Endothelial cell of umbilical vein (primary cell): Measurements from ENCODE around the gene CACNA2D3. TPM values are rescaled to one million over a fixed set of nuclear protein-coding genes. Genes with fewer than 3 reads are reported as not detected.

Experiments
- BruUV-seq: library from RNA; stranded (reverse); fragments of 400-500 nt; replicated peaks from 2 replicates; lab custom pipeline; 2021; lab: Mats Ljungman, UMichigan
- CTCF ChIA-PET: fragments of 300-600, 350-600 bp; sonication (Branson Sonifier 250); formaldehyde crosslinking; loops from one replicate; lab custom pipeline; 2021; ENCODE audit warnings: antibody characterized with exemption, inconsistent platforms; lab: Charles Lee
- POLR2A ChIA-PET: fragments of 300-600, 350-600 bp; sonication (Branson Sonifier 250); formaldehyde crosslinking; loops from one replicate; lab custom pipeline; 2021; ENCODE audit warnings: antibody characterized with exemption, inconsistent platforms; lab: Charles Lee
- DNase-seq: peaks from one replicate; pipeline ENCODE4 v3.0.0-alpha.2; 2011; ENCODE audit warnings: low read depth, low spot score
- FAIRE-seq: peaks from 2 replicates; lab custom pipeline; 2011; peaks lifted over from hg19 to GRCh38; lab: Jason Lieb, UNC
- H2AFZ ChIP-seq: 2 replicates; pipeline ENCODE4 v1.6.0; 2012; ENCODE audit warnings: low read depth, low read length, control low read depth, inconsistent platforms
- H3K27ac ChIP-seq: 2 replicates; pipeline ENCODE4 v1.5.1; 2011; ENCODE audit warnings: low read depth, mild to moderate bottlenecking, control low read depth, low read length, moderate library complexity; ENCODE audit not compliant: insufficient read depth
- H3K27me3 ChIP-seq, 2 experiments: 2 replicates each; pipeline versions ENCODE4 v1.6.0 to v1.6.1; 2011; ENCODE audit warnings: low read length in 2 of 2, mixed read lengths in 1 of 2; ENCODE audit not compliant: control insufficient read depth in 2 of 2, insufficient read depth in 2 of 2
- H3K36me3 ChIP-seq, 2 experiments: 2 replicates in 1 of 2; 3 replicates in 1 of 2; pipeline ENCODE4 v1.5.1; 2011; ENCODE audit warnings: low read length in 2 of 2, mild to moderate bottlenecking in 1 of 2, moderate library complexity in 1 of 2; ENCODE audit not compliant: control insufficient read depth in 2 of 2, insufficient read depth in 2 of 2; ENCODE audit errors: extremely low read depth in 1 of 2
- H3K4me1 ChIP-seq: 3 replicates; pipeline ENCODE4 v1.5.1; 2011; ENCODE audit warnings: mild to moderate bottlenecking, low read length; ENCODE audit not compliant: control insufficient read depth, insufficient read depth; ENCODE audit errors: extremely low read depth
- H3K4me2 ChIP-seq: 2 replicates; pipeline ENCODE4 v1.6.1; 2011; ENCODE audit warnings: low read length, control low read depth, mixed read lengths; ENCODE audit not compliant: insufficient read depth
- H3K4me3 ChIP-seq, 3 experiments: fragments of 200-600 bp in 1 of 3; sonication (generic), shearing (Covaris generic) in 1 of 3; replicated peaks in 1 of 3; 2 replicates each; pipeline ENCODE4 v1.5.1; 2011 to 2016; ENCODE audit warnings: control low read depth in 3 of 3, low read length in 3 of 3, mild to moderate bottlenecking in 2 of 3, inconsistent platforms in 1 of 3, low read depth in 1 of 3, moderate library complexity in 1 of 3; ENCODE audit not compliant: insufficient read depth in 1 of 3
- H3K79me2 ChIP-seq: 2 replicates; pipeline ENCODE4 v1.6.0; 2012; ENCODE audit warnings: low read length, inconsistent platforms; ENCODE audit not compliant: control insufficient read depth, insufficient read depth
- H3K9ac ChIP-seq: replicated peaks from 2 replicates; pipeline ENCODE3; 2011; ENCODE audit warnings: low read length, control low read depth; ENCODE audit not compliant: insufficient read depth; ENCODE audit errors: extremely low read depth
- H3K9me1 ChIP-seq: replicated peaks from 3 replicates; pipeline ENCODE4 v1.6.0; 2011; ENCODE audit warnings: mild to moderate bottlenecking, low read length; ENCODE audit not compliant: control insufficient read depth, insufficient read depth; ENCODE audit errors: extremely low read depth
- H3K9me3 ChIP-seq: replicated peaks from 2 replicates; pipeline ENCODE4 v1.5.1; 2012; ENCODE audit warnings: low read length, inconsistent platforms; ENCODE audit not compliant: control insufficient read depth, insufficient read depth
- H4K20me1 ChIP-seq: replicated peaks from 2 replicates; pipeline ENCODE3; 2011; ENCODE audit warnings: mild to moderate bottlenecking, low read length; ENCODE audit not compliant: control insufficient read depth, insufficient read depth; ENCODE audit errors: extremely low read depth
- EZH2 ChIP-seq: IDR thresholded peaks from 2 replicates; pipeline ENCODE4 v1.6.1; 2012; ENCODE audit warnings: borderline replicate concordance, low read depth, mild to moderate bottlenecking, moderate library complexity, low read length, inconsistent platforms; ENCODE audit not compliant: severe bottlenecking
- FOS ChIP-seq: IDR thresholded peaks from 2 replicates; pipeline ENCODE4 v1.6.1; 2011; ENCODE audit warnings: mild to moderate bottlenecking, low read length, moderate library complexity, borderline replicate concordance; ENCODE audit not compliant: insufficient read depth
- GATA2 ChIP-seq: IDR thresholded peaks from 2 replicates; pipeline ENCODE4 v1.7.0; 2011; ENCODE audit warnings: low read depth, mild to moderate bottlenecking, moderate library complexity, mixed read lengths, low read length; ENCODE audit not compliant: insufficient read length, insufficient read depth
- JUN ChIP-seq: IDR thresholded peaks from 2 replicates; pipeline ENCODE4 v1.6.1; 2011; ENCODE audit warnings: borderline replicate concordance, low read depth; ENCODE audit not compliant: insufficient read length, insufficient read depth
- MAX ChIP-seq: IDR thresholded peaks from 2 replicates; pipeline ENCODE4 v1.6.1; 2011; ENCODE audit not compliant: insufficient read depth, insufficient read length
- MYC ChIP-seq: IDR thresholded peaks from one replicate; pipeline ENCODE4 v1.6.1; 2011; ENCODE audit warnings: mild to moderate bottlenecking, low read depth, low read length
- POLR2A ChIP-seq: IDR thresholded peaks from 2 replicates; pipeline ENCODE4 v1.6.1; 2012; ENCODE audit warnings: low read depth, mild to moderate bottlenecking, control low read depth, low read length
- POLR2AphosphoS5 ChIP-seq: IDR thresholded peaks from 2 replicates; pipeline ENCODE4 v1.6.1; 2012; ENCODE audit warnings: low read depth, mild to moderate bottlenecking, control low read depth, low read length, moderate library complexity; ENCODE audit not compliant: insufficient read depth
- dilution Hi-C: fragments of 300-500 bp; cut with MboI; formaldehyde crosslinking; loops from one replicate; pipeline ENCODE4 v1.15.0; 2019; ENCODE audit warnings: low sequenced_read_pairs; ENCODE audit not compliant: extremely low pct_ligation_motif_present
- intact Hi-C: fragments of 100-400 bp; cut with micrococcal nuclease; formaldehyde crosslinking; loops from one replicate; pipeline ENCODE4 v1.10.0; 2022
- polyA plus RNA-seq, 4 experiments: library from polyadenylated mRNA; depleted of rRNA in 3 of 4; stranded (reverse) in 3 of 4; unstranded in 1 of 4; fragments of >200 nt; gene quantifications; 2 replicates each; pipeline versions ENCODE4 v1.2.1 to v1.2.3, GENCODE V29; 2011 to 2012; ENCODE audit warnings: missing spikeins in 1 of 4
- total RNA-seq: library from RNA; stranded (reverse); gene quantifications from 2 replicates; pipeline ENCODE4 v1.2.3, GENCODE V29; 2021
- TF ChIP-seq, protein P1 (sequence below), 2 donors: IDR thresholded peaks; 1 replicate in 1 of 2; 2 replicates in 1 of 2; pipeline ENCODE4 v1.5.1; 2011; ENCODE audit warnings: low read length in 2 of 2, mild to moderate bottlenecking in 2 of 2, moderate library complexity in 2 of 2, control low read depth in 1 of 2, inconsistent platforms in 1 of 2, low read depth in 1 of 2; ENCODE audit not compliant: insufficient read depth in 1 of 2; ENCODE audit errors: extremely low read depth in 1 of 2

CACNA2D3 gene
- total and polyA plus RNA-seq, 2 donors (not counting 3 experiments of a cell fraction or from before 2014, with no cell fraction given): not detected

- H2AFZ ChIP-seq: no peak overlapping the region
- ChIA-PET CTCF (no interaction called here), POLR2A (no interaction called here)
- H3K27me3 ChIP-seq: no peaks in the 10 kb centered on the region
- peaks cover 4% of the 10 kb centered on the region for H3K9me3 ChIP-seq
- H3K79me2 ChIP-seq: no peaks in the 10 kb centered on the region
- H4K20me1 ChIP-seq: no peaks in the 10 kb centered on the region
- no peak overlapping the region for H3K4me2 ChIP-seq
- intact Hi-C loops: no loop called here
- dilution Hi-C loops: no loop called here
- TF ChIP-seq POLR2AphosphoS5 (no peak), MAX (no peak), EZH2 (no peak), JUN (no peak), POLR2A (no peak), FOS (no peak), MYC (no peak), GATA2 (no peak)
- TF ChIP-seq, protein P1, sequence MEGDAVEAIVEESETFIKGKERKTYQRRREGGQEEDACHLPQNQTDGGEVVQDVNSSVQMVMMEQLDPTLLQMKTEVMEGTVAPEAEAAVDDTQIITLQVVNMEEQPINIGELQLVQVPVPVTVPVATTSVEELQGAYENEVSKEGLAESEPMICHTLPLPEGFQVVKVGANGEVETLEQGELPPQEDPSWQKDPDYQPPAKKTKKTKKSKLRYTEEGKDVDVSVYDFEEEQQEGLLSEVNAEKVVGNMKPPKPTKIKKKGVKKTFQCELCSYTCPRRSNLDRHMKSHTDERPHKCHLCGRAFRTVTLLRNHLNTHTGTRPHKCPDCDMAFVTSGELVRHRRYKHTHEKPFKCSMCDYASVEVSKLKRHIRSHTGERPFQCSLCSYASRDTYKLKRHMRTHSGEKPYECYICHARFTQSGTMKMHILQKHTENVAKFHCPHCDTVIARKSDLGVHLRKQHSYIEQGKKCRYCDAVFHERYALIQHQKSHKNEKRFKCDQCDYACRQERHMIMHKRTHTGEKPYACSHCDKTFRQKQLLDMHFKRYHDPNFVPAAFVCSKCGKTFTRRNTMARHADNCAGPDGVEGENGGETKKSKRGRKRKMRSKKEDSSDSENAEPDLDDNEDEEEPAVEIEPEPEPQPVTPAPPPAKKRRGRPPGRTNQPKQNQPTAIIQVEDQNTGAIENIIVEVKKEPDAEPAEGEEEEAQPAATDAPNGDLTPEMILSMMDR (IDR thresholded peaks at IDR 0.05; ENCODE audit: extremely low read depth in 1 of 2, insufficient read depth in 1 of 2, low read depth in 1 of 2, low read length in 2 of 2): no peak
- no peak overlapping the region for H3K27ac ChIP-seq
- H3K9me1 ChIP-seq: no peaks in the 10 kb centered on the region
- no peaks in the 10 kb centered on the region for H3K36me3 ChIP-seq
- H3K4me3 ChIP-seq: no peak overlapping the region
- no TSS peak for BruUV-seq
- H3K4me1 ChIP-seq: no peaks in the 10 kb centered on the region
- H3K9ac ChIP-seq: no peak overlapping the region
- FAIRE-seq (no peak), DNase-seq (no peak)
Measured at GRCh38 chr3:54454806-54455205, 332.5 kb downstream of the CACNA2D3 start.
